Spleen (tissue), 11 donors: ENCODE data around the gene TCF7L2. TPM values are rescaled to one million over a fixed set of nuclear protein-coding genes. Genes with fewer than 3 reads are reported as not detected.

Experiments
- DNase-seq: peaks from one replicate; pipeline ENCODE4 v3.0.0-alpha.2; 2020
- H3K27ac ChIP-seq, 8 donors: fragments of 200-600 bp; sonication (generic) in 7 of 8; 1 replicate in 4 of 8; 2 replicates in 4 of 8; pipeline versions ENCODE4 v1.5.0 to v1.8.0; 2016 to 2021; ENCODE audit warnings: inconsistent platforms in 4 of 8, mild to moderate bottlenecking in 4 of 8, moderate library complexity in 1 of 8
- H3K27me3 ChIP-seq, 7 donors: fragments of 200-600 bp; sonication (generic) in 6 of 7; replicated peaks in 1 of 7; 1 replicate in 4 of 7; 2 replicates in 3 of 7; pipeline versions ENCODE4 v1.5.0 to v1.8.0; 2016 to 2021; ENCODE audit warnings: inconsistent platforms in 3 of 7, mild to moderate bottlenecking in 1 of 7
- H3K36me3 ChIP-seq, 6 donors: fragments of 200-600 bp; sonication (generic) in 5 of 6; 1 replicate in 4 of 6; 2 replicates in 2 of 6; pipeline versions ENCODE4 v1.5.0 to v1.8.0; 2016 to 2021; ENCODE audit warnings: inconsistent platforms in 2 of 6
- H3K4me1 ChIP-seq, 6 donors: fragments of 200-600 bp; sonication (generic) in 5 of 6; 1 replicate in 3 of 6; 2 replicates in 3 of 6; pipeline versions ENCODE4 v1.5.0 to v1.8.0; 2016 to 2021; ENCODE audit warnings: inconsistent platforms in 3 of 6
- H3K4me3 ChIP-seq, 8 donors: fragments of 200-600 bp; sonication (generic) in 7 of 8; 1 replicate in 4 of 8; 2 replicates in 4 of 8; pipeline versions ENCODE4 v1.5.0 to v1.8.0; 2016 to 2021; ENCODE audit warnings: inconsistent platforms in 4 of 8, mild to moderate bottlenecking in 4 of 8, moderate library complexity in 2 of 8
- H3K9me3 ChIP-seq, 8 donors: fragments of 200-600 bp; sonication (generic) in 7 of 8; 1 replicate in 4 of 8; 2 replicates in 4 of 8; pipeline versions ENCODE4 v1.5.0 to v1.8.0; 2016 to 2021; ENCODE audit warnings: inconsistent platforms in 4 of 8
- POLR2A ChIP-seq, 3 donors: fragments of 450-650 bp; IDR thresholded peaks; one replicate each; pipeline ENCODE4 v1.5.1; 2017; ENCODE audit warnings: antibody characterized with exemption in 3 of 3, mild to moderate bottlenecking in 1 of 3
- POLR2AphosphoS5 ChIP-seq, 3 donors: sonication (generic); formaldehyde crosslinking; IDR thresholded peaks; one replicate each; pipeline ENCODE4 v1.5.1; 2017; ENCODE audit warnings: antibody characterized with exemption in 3 of 3
- WGBS, 5 donors: extraction: QIAGEN DNeasy Blood & Tissue Kit in 3 of 5; methylation state at CpG; one replicate each; pipeline versions ENCODE4 v1.1.5 to v1.1.7; 2013 to 2018; 5-methylcytosine and 5-hydroxymethylcytosine counted together
- intact Hi-C: fragments of 100-400 bp; cut with DNase I; formaldehyde crosslinking; loops from one replicate; pipeline ENCODE4 v1.15.0; 2023; ENCODE audit warnings: low total_unique reads
- polyA plus RNA-seq, 3 donors: library from polyadenylated mRNA; stranded (reverse); fragments of 200-250 nt; gene quantifications; one replicate each; pipeline ENCODE4 v1.2.1, GENCODE V29; 2013
- total RNA-seq, 7 donors: library from RNA; depleted of rRNA in 3 of 7; stranded (reverse); fragments of >200 nt in 3 of 7; fragmentation: NEBNext Ultra II Directional in 4 of 7; extraction: Animal tissue kit (Norgen Biotek cat#: 25700) in 4 of 7; gene quantifications; one replicate each; pipeline versions ENCODE4 v1.1.0 to v1.2.1, GENCODE V29; 2016 to 2021
- TF ChIP-seq, protein P1 (sequence below), 11 experiments: fragments of 200-600 bp in 7 of 11; fragments of 450-650 bp in 4 of 11; sonication (generic) in 4 of 11; IDR thresholded peaks in 8 of 11; conservative IDR thresholded peaks in 3 of 11; 1 replicate in 7 of 11; 2 replicates in 4 of 11; pipeline versions ENCODE4 v1.4.0 to v1.8.0; 2016 to 2021; ENCODE audit warnings: antibody characterized with exemption in 11 of 11, inconsistent platforms in 4 of 11, mild to moderate bottlenecking in 1 of 11
- donor health status: healthy with polysubstance abuse.
- donor health status: DM: no; HTN: no; CAD: no; lungs with moderate emphysema.
- donor health status: DM: no; HTN: no; CAD: no.
- donor health status: Bipolar disorder and iron deficiency.
- donor health status: healthy.
- donor health status: DM: no; HTN: no; CAD: no.
- donor health status: DM: yes; HTN: yes; CAD: no.

Gene TCF7L2
- total and polyA plus RNA-seq, 10 donors = 4.6 to 85.6 (median 34.7) TPM

DNA sequence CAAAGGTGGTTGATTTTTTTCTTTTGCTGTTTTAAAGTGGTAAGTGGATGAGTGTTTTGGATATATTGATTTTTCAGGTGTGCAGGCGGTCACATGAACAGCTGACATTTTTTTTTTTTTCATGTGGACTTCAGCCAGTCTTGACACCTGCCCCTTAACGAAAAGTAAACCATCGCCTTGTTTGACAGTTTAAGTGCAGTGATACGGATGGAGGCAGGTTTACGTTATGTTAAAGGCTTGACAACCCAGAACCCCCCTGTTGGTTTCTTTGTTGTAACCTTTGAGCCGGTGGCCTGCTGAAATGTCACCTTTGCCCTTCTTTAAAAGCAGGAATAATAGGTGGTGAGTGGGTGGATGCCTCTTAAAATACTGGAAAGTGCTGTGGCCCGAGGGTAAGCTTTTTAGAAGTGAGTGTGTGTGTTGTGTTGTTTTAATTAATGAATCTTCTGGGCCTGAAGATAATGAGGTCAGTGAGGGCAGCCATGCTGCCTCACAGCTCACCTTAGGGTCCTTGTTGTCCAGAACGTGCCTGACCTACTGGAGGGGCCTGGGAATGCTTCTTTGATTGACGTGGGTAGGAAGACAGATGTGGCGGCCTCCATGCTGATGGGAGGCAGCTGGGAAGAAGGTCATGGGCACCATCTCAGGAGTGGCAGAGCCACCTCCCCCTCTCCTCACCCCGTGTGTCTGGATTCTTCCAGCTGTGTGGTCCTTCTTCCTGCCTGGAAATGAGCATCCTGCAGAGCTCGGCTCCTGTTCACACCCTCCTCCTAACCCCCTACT is 69.8 kb downstream of the TCF7L2 start:
- intact Hi-C loops = no loop called here
- WGBS, 5 donors = 68 to 80% (median 74%) methylated on average over 12 of the region's 12 CpGs
- H3K4me1 ChIP-seq = peaks cover 7 to 77% (median 37%) of the 10 kb centered on the region in 6 donors

DNA sequence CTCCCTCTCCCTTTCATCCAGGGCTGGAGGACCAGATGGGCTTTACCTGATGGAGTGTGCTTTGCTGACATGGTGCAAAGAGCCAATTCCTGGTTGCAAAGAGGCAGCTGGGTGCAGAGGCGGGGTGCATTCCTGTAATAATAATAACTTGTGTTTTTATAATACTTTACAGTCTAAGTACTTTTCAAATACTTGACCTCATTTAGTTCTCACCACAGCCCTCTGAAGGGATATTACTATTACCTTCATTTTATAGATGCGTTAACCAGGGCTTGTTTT is 70.4 kb downstream of the TCF7L2 start:
- intact Hi-C loops = no loop called here
- Histone ChIP-seq H3K27ac (peak overlapping the region in 4 of 8 donors; percentile 48 to 68 (median 60)), H3K4me1 (peaks cover 7 to 77% (median 37%) of the 10 kb centered on the region in 6 donors), H3K4me3 (no peak overlapping the region), H3K27me3 (no peaks in the 10 kb centered on the region), H3K9me3 (no peaks in the 10 kb centered on the region), H3K36me3 (no peaks in the 10 kb centered on the region)
- DNase-seq = no peak
- WGBS, 5 donors = 74 to 84% (median 79%) methylated on average over 2 of the region's 2 CpGs
- TF ChIP-seq POLR2AphosphoS5 (IDR thresholded peaks at IDR 0.05) = no peak
- TF ChIP-seq POLR2A (IDR thresholded peaks at IDR 0.05) = no peak
- TF ChIP-seq, protein P1, sequence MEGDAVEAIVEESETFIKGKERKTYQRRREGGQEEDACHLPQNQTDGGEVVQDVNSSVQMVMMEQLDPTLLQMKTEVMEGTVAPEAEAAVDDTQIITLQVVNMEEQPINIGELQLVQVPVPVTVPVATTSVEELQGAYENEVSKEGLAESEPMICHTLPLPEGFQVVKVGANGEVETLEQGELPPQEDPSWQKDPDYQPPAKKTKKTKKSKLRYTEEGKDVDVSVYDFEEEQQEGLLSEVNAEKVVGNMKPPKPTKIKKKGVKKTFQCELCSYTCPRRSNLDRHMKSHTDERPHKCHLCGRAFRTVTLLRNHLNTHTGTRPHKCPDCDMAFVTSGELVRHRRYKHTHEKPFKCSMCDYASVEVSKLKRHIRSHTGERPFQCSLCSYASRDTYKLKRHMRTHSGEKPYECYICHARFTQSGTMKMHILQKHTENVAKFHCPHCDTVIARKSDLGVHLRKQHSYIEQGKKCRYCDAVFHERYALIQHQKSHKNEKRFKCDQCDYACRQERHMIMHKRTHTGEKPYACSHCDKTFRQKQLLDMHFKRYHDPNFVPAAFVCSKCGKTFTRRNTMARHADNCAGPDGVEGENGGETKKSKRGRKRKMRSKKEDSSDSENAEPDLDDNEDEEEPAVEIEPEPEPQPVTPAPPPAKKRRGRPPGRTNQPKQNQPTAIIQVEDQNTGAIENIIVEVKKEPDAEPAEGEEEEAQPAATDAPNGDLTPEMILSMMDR (IDR thresholded peaks at IDR 0.05 in 8 of 11, conservative IDR thresholded peaks at IDR 0.05 in 3 of 11) = no peak

More for the DNA sequence above, 69.8 kb downstream of the TCF7L2 start:
- DNase-seq = no peak
- peak overlapping the region in 3 of 8 donors; percentile 48 to 60 (median 60) for H3K27ac ChIP-seq
- no peaks in the 10 kb centered on the region for H3K27me3 ChIP-seq
- no peak overlapping the region for H3K4me3 ChIP-seq
- H3K36me3 ChIP-seq = no peaks in the 10 kb centered on the region
- TF ChIP-seq, protein P1 (IDR thresholded peaks at IDR 0.05 in 8 of 11, conservative IDR thresholded peaks at IDR 0.05 in 3 of 11) = no peak
- no peak for TF ChIP-seq POLR2AphosphoS5 (IDR thresholded peaks at IDR 0.05)
- TF ChIP-seq POLR2A (IDR thresholded peaks at IDR 0.05) = no peak
- H3K9me3 ChIP-seq = no peaks in the 10 kb centered on the region

DNA sequence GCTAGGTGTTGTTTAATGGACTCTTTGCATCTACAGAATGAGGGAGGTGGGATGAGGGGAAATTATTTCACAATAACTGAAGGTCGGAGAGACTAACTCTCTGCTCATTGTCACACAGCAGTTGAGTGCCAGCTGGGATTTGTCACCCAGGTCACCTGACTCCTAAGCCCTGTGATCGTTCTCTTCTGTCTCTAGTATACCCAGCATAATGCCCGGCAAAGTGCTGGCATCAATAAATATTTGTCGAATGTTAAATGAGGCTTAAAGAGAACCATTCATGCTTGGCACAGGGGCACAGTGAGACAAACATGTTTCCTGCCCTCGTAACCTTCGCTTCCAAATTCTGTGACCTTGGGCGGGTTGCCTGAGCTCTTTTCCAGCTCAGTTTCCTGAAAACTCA is 70.8 kb downstream of the TCF7L2 start:
- peaks cover 7 to 76% (median 37%) of the 10 kb centered on the region in 6 donors for H3K4me1 ChIP-seq
- TF ChIP-seq POLR2AphosphoS5 (IDR thresholded peaks at IDR 0.05) = peak in 1 of 3 donors; percentile 70
- TF ChIP-seq, protein P1 (IDR thresholded peaks at IDR 0.05 in 8 of 11, conservative IDR thresholded peaks at IDR 0.05 in 3 of 11) = no peak
- TF ChIP-seq POLR2A (IDR thresholded peaks at IDR 0.05) = no peak
- DNase-seq = no peak
- H3K4me3 ChIP-seq = no peak overlapping the region
- intact Hi-C loops = no loop called here
- no peaks in the 10 kb centered on the region for H3K36me3 ChIP-seq
- H3K27me3 ChIP-seq = no peaks in the 10 kb centered on the region
- no peaks in the 10 kb centered on the region for H3K9me3 ChIP-seq
- 47 to 63% (median 50%) methylated on average over 7 of the region's 7 CpGs for WGBS, 5 donors
- peak overlapping the region in 7 of 8 donors; percentile 31 to 68 (median 60) for H3K27ac ChIP-seq

DNA sequence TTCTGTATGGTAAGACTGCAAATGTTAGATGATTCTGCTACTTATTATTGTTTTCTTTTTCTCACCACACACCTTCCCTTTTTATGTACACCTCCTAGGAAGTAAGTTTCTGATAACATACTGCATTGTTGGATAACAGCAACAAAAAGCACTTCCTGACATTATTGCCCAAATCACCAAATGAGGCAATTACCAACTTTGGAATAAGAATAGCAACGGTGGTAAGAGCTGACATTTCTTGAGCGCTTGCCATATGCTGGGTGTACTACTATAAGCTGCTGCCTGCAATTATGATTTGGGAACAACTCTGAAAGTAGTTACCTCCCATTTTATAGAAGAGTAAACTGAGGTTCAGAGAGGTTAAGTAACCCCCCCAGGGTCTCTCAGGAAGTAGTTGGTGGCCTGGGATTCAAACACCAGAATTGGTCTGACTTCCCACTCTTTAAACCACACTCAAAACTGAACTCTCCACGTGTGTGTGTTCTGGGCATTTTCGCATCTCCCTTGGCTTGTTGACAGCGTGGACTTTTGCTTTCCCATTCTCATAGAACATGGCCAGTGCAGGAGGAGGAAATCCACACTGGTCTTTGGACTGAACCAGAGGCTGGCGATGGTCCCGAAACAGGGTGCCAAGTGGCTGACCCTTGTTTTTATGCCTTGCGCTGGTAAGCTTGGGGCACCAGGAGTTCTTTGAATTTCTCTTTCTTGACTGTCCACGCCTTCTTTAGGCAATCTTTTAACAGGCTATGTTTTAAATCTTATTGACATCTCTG is 71.4 kb downstream of the TCF7L2 start:
- TF ChIP-seq POLR2AphosphoS5 (IDR thresholded peaks at IDR 0.05) (peak in 1 of 3 donors; percentile 19), POLR2A (IDR thresholded peaks at IDR 0.05) (no peak)
- H3K27ac ChIP-seq = peak overlapping the region in 7 of 8 donors; percentile 31 to 68 (median 60)
- no peaks in the 10 kb centered on the region for H3K9me3 ChIP-seq
- H3K27me3 ChIP-seq = no peaks in the 10 kb centered on the region
- 53 to 70% (median 55%) methylated on average over 9 of the region's 9 CpGs for WGBS, 5 donors
- no peaks in the 10 kb centered on the region for H3K36me3 ChIP-seq
- peaks cover 7 to 76% (median 37%) of the 10 kb centered on the region in 6 donors for H3K4me1 ChIP-seq
- no peak for DNase-seq
- intact Hi-C loops = no loop called here
- no peak overlapping the region for H3K4me3 ChIP-seq
